Measurements from ENCODE around the gene NYNRIN.

NYNRIN gene

DNA sequence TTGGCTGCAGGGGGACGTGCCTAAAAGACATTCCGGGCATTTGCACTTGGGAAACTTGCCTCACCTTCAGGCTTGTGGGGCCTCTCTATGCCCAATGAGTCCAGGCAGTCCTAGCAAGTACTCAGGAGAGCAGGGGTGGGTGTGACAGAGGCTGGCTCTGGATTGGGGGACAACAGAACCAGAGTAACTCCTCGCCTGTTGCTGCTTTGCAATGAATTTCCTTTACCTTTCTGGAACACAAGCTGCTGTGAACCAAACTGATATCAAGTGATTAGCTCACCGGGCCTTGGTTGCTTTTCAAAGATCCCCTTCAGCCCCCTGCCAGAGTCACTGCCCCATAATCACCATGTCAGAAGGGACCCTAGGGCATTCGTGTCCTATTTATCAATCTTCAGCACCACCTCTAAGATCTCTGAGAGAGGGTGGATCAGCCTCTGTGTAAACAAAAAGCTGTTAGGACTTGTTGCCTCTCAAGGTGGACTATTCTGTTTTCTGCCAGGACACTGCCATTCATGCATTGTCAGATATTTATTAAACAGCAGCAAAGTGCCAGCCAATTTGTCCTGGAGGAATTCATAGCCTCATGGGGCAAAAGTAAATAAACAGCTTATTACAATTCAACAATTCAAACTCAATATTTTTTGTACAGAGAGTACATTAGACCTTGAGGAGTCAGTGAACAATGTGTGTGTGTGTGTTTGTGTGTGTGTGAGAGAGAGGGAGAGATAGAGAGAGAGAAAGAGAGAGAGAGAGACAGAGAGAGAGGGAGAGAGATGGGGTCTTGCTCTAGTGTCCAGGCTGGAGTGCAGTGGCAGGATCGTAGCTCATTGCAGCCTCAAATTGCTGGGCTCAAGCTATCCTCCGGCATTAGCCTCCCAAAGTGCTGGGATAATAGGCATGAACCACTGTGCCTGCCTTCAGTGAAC is 19.6 kb upstream of the NYNRIN start:
- Histone ChIP-seq H3K36me3 (peaks cover 14 to 35% (median 16%) of the 10 kb centered on the region in 3 donors), H3K27me3 (peaks cover 0 to 3% of the 10 kb centered on the region in 2 donors), H3K27ac (no peak overlapping the region), H3K4me1 (peaks cover 0 to 3% (median 0%) of the 10 kb centered on the region in 4 donors), H3K4me3 (no peak overlapping the region), H3K9me3 (no peaks in the 10 kb centered on the region)
- TF ChIP-seq, protein P1, sequence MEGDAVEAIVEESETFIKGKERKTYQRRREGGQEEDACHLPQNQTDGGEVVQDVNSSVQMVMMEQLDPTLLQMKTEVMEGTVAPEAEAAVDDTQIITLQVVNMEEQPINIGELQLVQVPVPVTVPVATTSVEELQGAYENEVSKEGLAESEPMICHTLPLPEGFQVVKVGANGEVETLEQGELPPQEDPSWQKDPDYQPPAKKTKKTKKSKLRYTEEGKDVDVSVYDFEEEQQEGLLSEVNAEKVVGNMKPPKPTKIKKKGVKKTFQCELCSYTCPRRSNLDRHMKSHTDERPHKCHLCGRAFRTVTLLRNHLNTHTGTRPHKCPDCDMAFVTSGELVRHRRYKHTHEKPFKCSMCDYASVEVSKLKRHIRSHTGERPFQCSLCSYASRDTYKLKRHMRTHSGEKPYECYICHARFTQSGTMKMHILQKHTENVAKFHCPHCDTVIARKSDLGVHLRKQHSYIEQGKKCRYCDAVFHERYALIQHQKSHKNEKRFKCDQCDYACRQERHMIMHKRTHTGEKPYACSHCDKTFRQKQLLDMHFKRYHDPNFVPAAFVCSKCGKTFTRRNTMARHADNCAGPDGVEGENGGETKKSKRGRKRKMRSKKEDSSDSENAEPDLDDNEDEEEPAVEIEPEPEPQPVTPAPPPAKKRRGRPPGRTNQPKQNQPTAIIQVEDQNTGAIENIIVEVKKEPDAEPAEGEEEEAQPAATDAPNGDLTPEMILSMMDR (IDR thresholded peaks at IDR 0.05) = no peak
- DNase-seq = no peak
- intact Hi-C loops (cut with DNase I; ENCODE audit: low total_unique reads) = no loop called here

DNA sequence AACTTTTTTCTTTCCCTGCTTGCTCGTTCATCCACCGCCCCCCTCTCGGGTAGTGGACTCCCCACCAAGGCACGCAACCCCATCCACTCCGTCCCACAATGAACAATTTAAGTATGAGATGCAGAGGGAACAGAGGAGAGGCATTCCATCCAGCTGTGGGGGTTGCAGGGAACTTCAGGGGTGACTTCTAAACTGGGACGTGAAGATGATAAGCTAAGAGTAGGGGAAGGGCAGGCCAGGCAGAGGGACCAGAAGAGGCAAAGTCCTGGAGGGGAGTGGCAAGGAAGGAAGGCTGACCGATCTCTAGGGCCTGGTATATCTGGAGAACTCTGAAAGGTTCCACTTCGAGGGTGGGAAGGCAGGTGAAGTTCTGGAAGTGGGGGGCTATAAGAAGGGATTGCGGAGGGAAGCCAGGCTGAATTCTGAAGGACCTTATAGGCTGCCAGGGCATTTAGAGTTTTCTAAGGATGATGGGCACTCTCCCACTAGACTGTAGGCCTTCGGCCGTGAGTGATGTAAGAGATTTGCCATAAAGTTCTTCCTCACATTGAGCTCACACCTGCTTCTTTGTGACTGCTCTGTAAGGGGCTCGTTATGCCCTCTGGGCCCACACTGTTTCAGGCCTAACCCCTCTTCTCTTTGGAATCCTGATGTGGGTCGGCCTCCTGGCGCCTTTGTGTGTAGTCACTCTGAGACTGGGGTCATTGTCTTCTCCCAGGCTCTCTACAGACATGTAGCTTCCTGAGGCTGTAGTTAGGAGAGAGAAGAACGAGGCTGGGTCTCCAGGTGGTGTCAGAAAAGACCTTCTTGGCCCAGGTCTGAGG is 18.7 kb upstream of the NYNRIN start:
- Histone ChIP-seq H3K36me3 (peaks cover 7 to 26% (median 13%) of the 10 kb centered on the region in 3 donors), H3K27ac (no peak overlapping the region), H3K9me3 (no peaks in the 10 kb centered on the region), H3K4me1 (peaks cover 0 to 3% (median 0%) of the 10 kb centered on the region in 4 donors), H3K27me3 (peaks cover 0 to 3% of the 10 kb centered on the region in 2 donors), H3K4me3 (no peak overlapping the region)
- intact Hi-C loops (cut with DNase I; ENCODE audit: low total_unique reads) = no loop called here
- TF ChIP-seq, protein P1 (IDR thresholded peaks at IDR 0.05) = no peak
- no peak for DNase-seq

DNA sequence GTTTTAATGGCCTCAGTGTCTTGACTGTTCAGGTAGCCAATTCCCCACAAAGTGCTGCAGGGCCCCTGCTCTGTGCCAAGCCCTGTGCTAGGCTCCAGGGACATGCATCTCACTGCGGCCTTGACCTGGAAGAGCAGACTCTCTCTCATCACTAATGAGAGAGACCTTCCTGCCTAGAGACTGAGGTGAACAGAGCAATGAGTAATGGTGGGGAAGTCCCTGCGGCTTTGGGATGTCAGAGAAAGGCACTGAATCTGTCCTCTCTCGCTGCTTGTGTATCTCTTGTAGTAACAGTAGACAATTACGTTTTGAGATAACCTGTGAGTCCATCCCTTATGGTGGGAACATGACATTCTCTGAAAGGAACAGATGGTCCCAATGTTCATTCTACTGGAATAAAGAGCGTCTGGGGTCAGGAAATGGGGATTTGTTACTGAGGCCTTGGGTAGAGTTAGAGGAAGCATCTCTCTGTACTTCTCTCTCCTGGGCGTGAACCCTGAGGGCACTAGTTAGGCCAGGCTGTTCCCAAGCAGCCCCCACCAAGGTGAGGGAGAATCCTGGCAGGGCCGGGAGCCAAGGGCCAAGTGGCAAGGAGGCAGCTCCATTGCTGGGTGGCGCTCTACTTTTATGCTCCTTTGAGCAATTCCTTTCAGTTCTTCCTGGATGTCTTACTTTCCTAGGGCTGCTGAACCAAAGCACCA is 17.3 kb upstream of the NYNRIN start:
- TF ChIP-seq, protein P1 (IDR thresholded peaks at IDR 0.05) = no peak
- H3K4me3 ChIP-seq = no peak overlapping the region
- DNase-seq = no peak
- H3K27me3 ChIP-seq = peaks cover 0 to 3% of the 10 kb centered on the region in 2 donors
- no peaks in the 10 kb centered on the region for H3K9me3 ChIP-seq
- peaks cover 0 to 3% (median 0%) of the 10 kb centered on the region in 4 donors for H3K4me1 ChIP-seq
- no peak overlapping the region for H3K27ac ChIP-seq
- peaks cover under 1 to 12% (median 1%) of the 10 kb centered on the region in 3 donors for H3K36me3 ChIP-seq
- intact Hi-C loops (cut with DNase I; ENCODE audit: low total_unique reads) = no loop called here

DNA sequence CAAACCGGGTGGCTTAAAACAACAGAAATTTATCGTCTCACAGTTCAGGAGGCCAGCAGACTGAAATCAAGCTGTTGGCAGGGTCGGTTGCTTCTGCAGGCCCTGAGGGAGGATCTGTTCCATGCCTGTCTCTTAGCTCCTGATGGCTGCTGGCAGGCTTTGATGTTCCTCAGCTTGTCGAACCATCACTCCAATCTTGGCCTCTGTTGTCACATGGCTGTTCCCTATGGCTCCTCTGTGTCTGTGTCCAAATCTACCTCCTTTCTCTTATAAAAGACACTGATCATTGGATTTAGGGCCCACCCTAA is 16.8 kb upstream of the NYNRIN start:
- intact Hi-C loops (cut with DNase I; ENCODE audit: low total_unique reads) = no loop called here
- Histone ChIP-seq H3K36me3 (peaks cover 0 to 7% (median 0%) of the 10 kb centered on the region in 3 donors), H3K27me3 (peaks cover 0 to 3% of the 10 kb centered on the region in 2 donors), H3K27ac (no peak overlapping the region), H3K4me3 (no peak overlapping the region), H3K4me1 (peaks cover 0 to 3% (median 0%) of the 10 kb centered on the region in 4 donors), H3K9me3 (no peaks in the 10 kb centered on the region)
- TF ChIP-seq, protein P1 (IDR thresholded peaks at IDR 0.05) = no peak
- no peak for DNase-seq

DNA sequence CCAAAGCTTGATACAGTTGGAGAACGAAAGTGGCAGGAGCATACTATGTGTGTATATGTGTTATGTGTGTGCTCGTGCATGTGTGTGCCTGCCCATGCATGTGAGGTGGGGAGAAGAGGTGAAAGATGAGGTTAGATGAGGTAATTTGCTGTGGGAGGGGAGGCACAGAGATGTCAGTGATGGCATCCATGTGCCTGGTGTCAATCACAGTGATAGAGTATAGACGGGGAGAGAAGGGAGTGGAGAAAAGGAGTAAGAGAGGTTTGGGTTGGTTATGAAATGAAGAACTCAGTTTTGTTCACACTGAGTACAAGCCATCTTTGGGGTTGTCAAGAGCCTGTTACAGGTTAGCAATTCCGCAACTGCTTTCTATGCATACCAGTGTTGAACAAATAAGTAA is 14.6 kb upstream of the NYNRIN start:
- Histone ChIP-seq H3K36me3 (no peaks in the 10 kb centered on the region), H3K27ac (no peak overlapping the region), H3K4me1 (no peaks in the 10 kb centered on the region), H3K4me3 (no peak overlapping the region), H3K27me3 (peaks cover 0 to 3% of the 10 kb centered on the region in 2 donors), H3K9me3 (no peaks in the 10 kb centered on the region)
- intact Hi-C loops (cut with DNase I; ENCODE audit: low total_unique reads) = no loop called here
- TF ChIP-seq, protein P1 (IDR thresholded peaks at IDR 0.05) = no peak
- DNase-seq = no peak

All from tibial artery (tissue), 4 donors.